H1 (cell line): ENCODE data around the gene CREB3L4. TPM values are rescaled to one million over a fixed set of nuclear protein-coding genes. Genes with fewer than 3 reads are reported as not detected.

ENCODE experiments used
- CTCF ChIA-PET: fragments of 300-600 bp; sonication (Branson Sonifier 250); formaldehyde crosslinking; loops from one replicate; lab custom pipeline; 2021; ENCODE audit not compliant: partially characterized antibody; lab: Charles Lee
- POLR2A ChIA-PET: fragments of 300-600 bp; sonication (Branson Sonifier 250); formaldehyde crosslinking; loops from one replicate; lab custom pipeline; 2021; ENCODE audit warnings: inconsistent platforms; ENCODE audit not compliant: partially characterized antibody; lab: Charles Lee
- DNase-seq, 2 experiments: peaks; one replicate each; pipeline versions ENCODE4 v3.0.0 to v3.0.0-alpha.2; 2010 to 2022; ENCODE audit warnings: low spot score in 2 of 2, low read depth in 1 of 2, mixed read lengths in 1 of 2
- FAIRE-seq: peaks from 2 replicates; lab custom pipeline; 2011; peaks lifted over from hg19 to GRCh38; lab: Jason Lieb, UNC
- H2AFZ ChIP-seq: 2 replicates; pipeline ENCODE4 v1.8.1; 2012; ENCODE audit warnings: low read length, inconsistent platforms
- H2AK5ac ChIP-seq: 2 replicates; pipeline ENCODE4 v1.6.1; 2013; ENCODE audit warnings: low read depth, low read length
- H2BK120ac ChIP-seq: replicated peaks from 2 replicates; pipeline ENCODE3; 2013; ENCODE audit warnings: low read depth, low read length, inconsistent platforms
- H2BK12ac ChIP-seq: 2 replicates; pipeline ENCODE4 v1.6.1; 2013; ENCODE audit warnings: low read depth, low read length
- H2BK15ac ChIP-seq: 2 replicates; pipeline ENCODE4 v1.6.1; 2013; ENCODE audit warnings: low read length
- H2BK20ac ChIP-seq: 2 replicates; pipeline ENCODE4 v1.6.1; 2013; ENCODE audit warnings: low read length
- H2BK5ac ChIP-seq: 2 replicates; pipeline ENCODE4 v1.6.1; 2013; ENCODE audit warnings: low read depth, low read length
- H3K14ac ChIP-seq: 2 replicates; pipeline ENCODE4 v1.6.1; 2013; ENCODE audit warnings: inconsistent platforms; ENCODE audit not compliant: insufficient read length
- H3K18ac ChIP-seq: 2 replicates; pipeline ENCODE4 v1.6.1; 2013; ENCODE audit warnings: low read length; ENCODE audit errors: extremely low read depth
- H3K23ac ChIP-seq: 2 replicates; pipeline ENCODE4 v1.6.1; 2013; ENCODE audit warnings: inconsistent platforms; ENCODE audit not compliant: insufficient read length
- H3K23me2 ChIP-seq: 2 replicates; pipeline ENCODE4 v1.6.1; 2013; ENCODE audit warnings: low read depth, low read length
- H3K27ac ChIP-seq: 2 replicates; pipeline ENCODE4 v1.6.1; 2011; ENCODE audit warnings: low read depth, low read length, inconsistent platforms
- H3K27me3 ChIP-seq, 4 experiments: replicated peaks in 1 of 4; 1 replicate in 1 of 4; 2 replicates in 3 of 4; pipeline versions ENCODE4 v1.6.1 to v1.8.1; 2011 to 2013; ENCODE audit warnings: low read length in 3 of 4, mild to moderate bottlenecking in 3 of 4, inconsistent platforms in 2 of 4, mixed read lengths in 2 of 4, moderate library complexity in 1 of 4; ENCODE audit not compliant: control insufficient read depth in 3 of 4, insufficient read depth in 3 of 4; ENCODE audit errors: extremely low read depth in 1 of 4
- H3K36me3 ChIP-seq, 4 experiments: 2 replicates each; pipeline versions ENCODE4 v1.6.1 to v1.8.1; 2011 to 2013; ENCODE audit warnings: mild to moderate bottlenecking in 4 of 4, low read length in 3 of 4, moderate library complexity in 2 of 4, control low read depth in 1 of 4, inconsistent platforms in 1 of 4; ENCODE audit not compliant: insufficient read depth in 4 of 4, control insufficient read depth in 2 of 4
- H3K4ac ChIP-seq: replicated peaks from 2 replicates; pipeline ENCODE3; 2013; ENCODE audit warnings: low read length, low read depth, mixed read lengths, inconsistent platforms; ENCODE audit not compliant: insufficient read length
- H3K4me1 ChIP-seq, 4 experiments: replicated peaks in 1 of 4; 1 replicate in 1 of 4; 2 replicates in 3 of 4; pipeline versions ENCODE4 v1.6.1 to v1.8.1; 2011 to 2013; ENCODE audit warnings: low read length in 3 of 4, inconsistent platforms in 2 of 4, mixed read lengths in 1 of 4; ENCODE audit not compliant: insufficient read depth in 4 of 4, control insufficient read depth in 3 of 4
- H3K4me2 ChIP-seq, 2 experiments: 2 replicates each; pipeline versions ENCODE4 v1.6.1 to v1.8.1; 2011 to 2013; ENCODE audit warnings: low read depth in 2 of 2, low read length in 2 of 2, control low read depth in 1 of 2, inconsistent platforms in 1 of 2, mild to moderate bottlenecking in 1 of 2; ENCODE audit not compliant: insufficient read depth in 1 of 2
- H3K4me3 ChIP-seq, 4 experiments: fragments of 200-600, 300-600 bp in 1 of 4; sonication (generic), shearing (Covaris generic), sonication (Bioruptor Twin) in 1 of 4; 2 replicates each; pipeline versions ENCODE4 v1.5.1 to v1.8.1; 2011 to 2016; ENCODE audit warnings: low read length in 4 of 4, low read depth in 3 of 4, control low read depth in 2 of 4, inconsistent platforms in 2 of 4, mild to moderate bottlenecking in 2 of 4, mixed read lengths in 1 of 4, moderate library complexity in 1 of 4; ENCODE audit not compliant: insufficient read depth in 2 of 4; ENCODE audit errors: extremely low read depth in 1 of 4
- H3K56ac ChIP-seq: replicated peaks from 2 replicates; pipeline ENCODE3; 2013; ENCODE audit warnings: low read depth, mild to moderate bottlenecking, mixed read lengths, low read length, inconsistent platforms; ENCODE audit not compliant: insufficient read length
- H3K79me1 ChIP-seq: 2 replicates; pipeline ENCODE4 v1.6.1; 2013; ENCODE audit warnings: low read depth, low read length, control low read depth
- H3K79me2 ChIP-seq, 2 experiments: 2 replicates each; pipeline versions ENCODE4 v1.6.1 to v1.8.1; 2012 to 2013; ENCODE audit warnings: low read length in 2 of 2, mild to moderate bottlenecking in 2 of 2, inconsistent platforms in 1 of 2; ENCODE audit not compliant: insufficient read depth in 2 of 2, control insufficient read depth in 1 of 2
- H3K9ac ChIP-seq, 4 experiments: replicated peaks in 1 of 4; 1 replicate in 1 of 4; 2 replicates in 3 of 4; pipeline versions ENCODE4 v1.6.1 to v1.8.1; 2011 to 2013; ENCODE audit warnings: low read depth in 3 of 4, low read length in 3 of 4, control low read depth in 2 of 4, mild to moderate bottlenecking in 2 of 4, moderate library complexity in 2 of 4, inconsistent platforms in 1 of 4; ENCODE audit errors: extremely low read depth in 1 of 4
- H3K9me3 ChIP-seq, 2 experiments: 2 replicates each; pipeline versions ENCODE4 v1.6.1 to v1.8.1; 2012 to 2013; ENCODE audit warnings: mild to moderate bottlenecking in 2 of 2, moderate library complexity in 2 of 2, control low read depth in 1 of 2, inconsistent platforms in 1 of 2, low read depth in 1 of 2, low read length in 1 of 2, mixed read lengths in 1 of 2; ENCODE audit not compliant: insufficient read depth in 2 of 2
- H4K20me1 ChIP-seq, 2 experiments: replicated peaks in 1 of 2; 2 replicates each; pipeline versions ENCODE3 to v1.8.1; 2011 to 2013; ENCODE audit warnings: inconsistent platforms in 2 of 2, low read length in 2 of 2, mild to moderate bottlenecking in 1 of 2; ENCODE audit not compliant: insufficient read depth in 2 of 2, control insufficient read depth in 1 of 2
- H4K5ac ChIP-seq: 2 replicates; pipeline ENCODE4 v1.6.1; 2013; ENCODE audit warnings: low read length, low read depth, mixed read lengths, inconsistent platforms; ENCODE audit not compliant: insufficient read length
- H4K8ac ChIP-seq: 2 replicates; pipeline ENCODE4 v1.8.0; 2013; ENCODE audit warnings: mild to moderate bottlenecking, moderate library complexity, low read length, inconsistent platforms; ENCODE audit not compliant: insufficient read depth; ENCODE audit errors: extremely low read depth
- H4K91ac ChIP-seq: replicated peaks from 2 replicates; pipeline ENCODE3; 2013; ENCODE audit warnings: low read length, mixed read lengths, inconsistent platforms; ENCODE audit not compliant: insufficient read length
- CBX5 ChIP-seq: fragments of 300-800, 300-1000 bp; sonication (generic); IDR thresholded peaks from 2 replicates; pipeline ENCODE4 v1.7.1; 2016; ENCODE audit warnings: antibody characterized with exemption, low read length, low read depth
- CEBPB ChIP-seq: IDR thresholded peaks from 2 replicates; pipeline ENCODE4 v1.6.1; 2012; ENCODE audit warnings: low read depth, low read length
- KDM5A ChIP-seq: fragments of 200-600 bp; IDR thresholded peaks from 2 replicates; pipeline ENCODE4 v1.7.1; 2012; ENCODE audit warnings: mild to moderate bottlenecking, low read length, inconsistent platforms, mixed read lengths
- MAFK ChIP-seq: IDR thresholded peaks from 2 replicates; pipeline ENCODE4 v1.6.1; 2012; ENCODE audit warnings: low read depth, mild to moderate bottlenecking, improper control_type of control experiment, low read length
- SP2 ChIP-seq: IDR thresholded peaks from 2 replicates; pipeline ENCODE4 v1.6.1; 2012; ENCODE audit warnings: mild to moderate bottlenecking, low read length, inconsistent platforms
- WGBS, 2 experiments: shearing (Covaris generic) in 1 of 2; methylation state at CpG; one replicate each; pipeline versions ENCODE4 v1.1.6 to v1.1.7; 2013 to 2015; ENCODE audit warnings: low lambda C conversion rate in 2 of 2, mixed read lengths in 2 of 2, inconsistent platforms in 1 of 2, low coverage in 1 of 2, missing lambda C conversion rate in 1 of 2; ENCODE audit not compliant: insufficient replicate concordance in 2 of 2, insufficient coverage in 1 of 2, insufficient read length in 1 of 2; ENCODE audit errors: extremely low coverage in 1 of 2, missing lambda C conversion rate in 1 of 2; 5-methylcytosine and 5-hydroxymethylcytosine counted together
- polyA plus RNA-seq, 7 experiments: library from polyadenylated mRNA; depleted of rRNA in 3 of 7; stranded (reverse) in 5 of 7; unstranded in 2 of 7; fragments of >200 nt in 5 of 7; fragments of 200-250 nt in 2 of 7; gene quantifications; 1 replicate in 5 of 7; 2 replicates in 1 of 7; 4 replicates in 1 of 7; pipeline versions ENCODE4 v1.2.1 to v1.2.3, GENCODE V29; 2011 to 2013; ENCODE audit warnings: missing spikeins in 2 of 7, mixed read lengths in 2 of 7
- total RNA-seq: library from RNA; stranded (reverse); fragmentation: NEBNext Ultra II Directional; extraction: Animal tissue kit (Norgen Biotek cat#: 25700); gene quantifications from 2 replicates; pipeline ENCODE4 v1.2.1, GENCODE V29; 2021

Gene CREB3L4
- total and polyA plus RNA-seq, 2 of the 8 experiments (the other 6 are each of a cell fraction or from before 2014, with no cell fraction given): 34.4 to 54.0 TPM

- no peak overlapping the region for H3K56ac ChIP-seq
- no peak overlapping the region for H2BK20ac ChIP-seq
- peaks cover 0 to 5% of the 10 kb centered on the region in 2 experiments for H4K20me1 ChIP-seq
- no peak overlapping the region for H3K23ac ChIP-seq
- no peak overlapping the region for H3K4me2 ChIP-seq
- no peaks in the 10 kb centered on the region for H3K9me3 ChIP-seq
- no peak for FAIRE-seq
- H2BK120ac ChIP-seq: no peak overlapping the region
- no peak overlapping the region for H2AFZ ChIP-seq
- H3K18ac ChIP-seq: no peak overlapping the region
- peaks cover 3 to 24% (median 19%) of the 10 kb centered on the region in 4 experiments for H3K36me3 ChIP-seq
- no peak overlapping the region for H3K4me3 ChIP-seq
- no peaks in the 10 kb centered on the region for H3K27me3 ChIP-seq
- no peak overlapping the region for H3K9ac ChIP-seq
- CTCF ChIA-PET: interaction anchor here (1.0 to 2.8 kb wide), 14 partner anchors 9 to 132 kb away, joined by 3 to 14 read pairs (median 4); partner anchors contain the start of genes DENND4B and JTB
- H3K79me1 ChIP-seq: no peaks in the 10 kb centered on the region
- 95% methylated on average over 5 of the region's 5 CpGs; no CpG with 5 or more reads in 1 of the 2 experiments for WGBS, 2 experiments
- H4K8ac ChIP-seq: no peak overlapping the region
- no peaks in the 10 kb centered on the region for H3K79me2 ChIP-seq
- H3K23me2 ChIP-seq: no peaks in the 10 kb centered on the region; the same call in 1 of the 2 replicates
- H3K4ac ChIP-seq: no peak overlapping the region
- no peak for TF ChIP-seq CEBPB
- no peak for TF ChIP-seq CBX5
- TF ChIP-seq SP2: no peak
- TF ChIP-seq MAFK: no peak
- no peak for TF ChIP-seq KDM5A
- no peak for DNase-seq
- no peak overlapping the region for H4K5ac ChIP-seq
- no peak overlapping the region for H3K27ac ChIP-seq
- H2BK5ac ChIP-seq: no peak overlapping the region
- POLR2A ChIA-PET: interaction anchor here (0.8 to 5.1 kb wide), 16 partner anchors 10 to 264 kb away, joined by 3 to 60 read pairs (median 4); partner anchors contain the start of genes DENND4B, RPS27 and SLC39A1
- H2BK15ac ChIP-seq: no peak overlapping the region
- H2AK5ac ChIP-seq: no peak overlapping the region
- no peak overlapping the region for H3K14ac ChIP-seq
- H2BK12ac ChIP-seq: no peak overlapping the region
- H3K4me1 ChIP-seq: no peaks in the 10 kb centered on the region
- no peak overlapping the region for H4K91ac ChIP-seq
These were observed 38.3 kb upstream of the CREB3L4 start for GRCh38 chr1:153929426-153929825.
